ENCODE data around the gene DOHH. TPM values are rescaled to one million over a fixed set of nuclear protein-coding genes. Genes with fewer than 3 reads are reported as not detected.

The DOHH gene
- total RNA-seq, 2 donors from 2014 or later, result 14.1 to 18.4 TPM

DNA sequence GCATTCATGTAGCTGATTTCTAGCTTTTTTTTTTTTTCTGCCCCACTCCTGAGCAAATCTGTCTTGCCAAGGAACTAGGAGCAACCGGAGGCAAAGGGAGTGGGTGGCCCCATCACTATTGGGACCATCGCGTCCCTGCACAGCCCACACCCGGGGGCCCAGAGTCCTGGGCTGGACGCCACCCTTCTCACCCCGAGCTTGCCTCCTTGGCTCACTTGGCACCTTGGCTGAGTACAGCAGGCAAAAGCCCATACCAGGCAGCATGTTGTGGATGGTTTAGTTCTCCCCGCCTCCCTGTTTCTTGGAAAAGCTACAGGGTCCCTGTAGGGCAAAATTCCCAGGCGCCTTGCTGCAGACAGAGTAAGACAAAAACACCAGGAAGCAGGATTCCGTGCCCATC is 33.8 kb downstream of the DOHH start:
- H3K27ac ChIP-seq, result peak overlapping the region; percentile 62 to 78
- H3K4me3 ChIP-seq, result no peak overlapping the region
- no peak for DNase-seq (ENCODE audit: low spot score)

GRCh38 chr19:3465552-3465951 is 34.9 kb downstream of the DOHH start:
- H3K36me3 ChIP-seq, result peaks cover 30% of the 10 kb centered on the region
- DNase-seq (ENCODE audit: low spot score), result no peak
- H3K4me3 ChIP-seq, result no peak overlapping the region
- H3K9me3 ChIP-seq, result no peaks in the 10 kb centered on the region
- H3K27me3 ChIP-seq, result no peaks in the 10 kb centered on the region
- H3K27ac ChIP-seq, result peak overlapping the region; percentile 62 to 78
- peaks cover 0 to 52% of the 10 kb centered on the region in 2 donors for H3K4me1 ChIP-seq
- TF ChIP-seq, protein P1, sequence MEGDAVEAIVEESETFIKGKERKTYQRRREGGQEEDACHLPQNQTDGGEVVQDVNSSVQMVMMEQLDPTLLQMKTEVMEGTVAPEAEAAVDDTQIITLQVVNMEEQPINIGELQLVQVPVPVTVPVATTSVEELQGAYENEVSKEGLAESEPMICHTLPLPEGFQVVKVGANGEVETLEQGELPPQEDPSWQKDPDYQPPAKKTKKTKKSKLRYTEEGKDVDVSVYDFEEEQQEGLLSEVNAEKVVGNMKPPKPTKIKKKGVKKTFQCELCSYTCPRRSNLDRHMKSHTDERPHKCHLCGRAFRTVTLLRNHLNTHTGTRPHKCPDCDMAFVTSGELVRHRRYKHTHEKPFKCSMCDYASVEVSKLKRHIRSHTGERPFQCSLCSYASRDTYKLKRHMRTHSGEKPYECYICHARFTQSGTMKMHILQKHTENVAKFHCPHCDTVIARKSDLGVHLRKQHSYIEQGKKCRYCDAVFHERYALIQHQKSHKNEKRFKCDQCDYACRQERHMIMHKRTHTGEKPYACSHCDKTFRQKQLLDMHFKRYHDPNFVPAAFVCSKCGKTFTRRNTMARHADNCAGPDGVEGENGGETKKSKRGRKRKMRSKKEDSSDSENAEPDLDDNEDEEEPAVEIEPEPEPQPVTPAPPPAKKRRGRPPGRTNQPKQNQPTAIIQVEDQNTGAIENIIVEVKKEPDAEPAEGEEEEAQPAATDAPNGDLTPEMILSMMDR (IDR thresholded peaks at IDR 0.05), result no peak

More for the DNA sequence above, 33.8 kb downstream of the DOHH start:
- Histone ChIP-seq H3K36me3 (peaks cover 26% of the 10 kb centered on the region), H3K9me3 (no peaks in the 10 kb centered on the region), H3K27me3 (no peaks in the 10 kb centered on the region), H3K4me1 (peaks cover 0 to 49% of the 10 kb centered on the region in 2 donors)
- TF ChIP-seq, protein P1 (IDR thresholded peaks at IDR 0.05), result no peak

DNA sequence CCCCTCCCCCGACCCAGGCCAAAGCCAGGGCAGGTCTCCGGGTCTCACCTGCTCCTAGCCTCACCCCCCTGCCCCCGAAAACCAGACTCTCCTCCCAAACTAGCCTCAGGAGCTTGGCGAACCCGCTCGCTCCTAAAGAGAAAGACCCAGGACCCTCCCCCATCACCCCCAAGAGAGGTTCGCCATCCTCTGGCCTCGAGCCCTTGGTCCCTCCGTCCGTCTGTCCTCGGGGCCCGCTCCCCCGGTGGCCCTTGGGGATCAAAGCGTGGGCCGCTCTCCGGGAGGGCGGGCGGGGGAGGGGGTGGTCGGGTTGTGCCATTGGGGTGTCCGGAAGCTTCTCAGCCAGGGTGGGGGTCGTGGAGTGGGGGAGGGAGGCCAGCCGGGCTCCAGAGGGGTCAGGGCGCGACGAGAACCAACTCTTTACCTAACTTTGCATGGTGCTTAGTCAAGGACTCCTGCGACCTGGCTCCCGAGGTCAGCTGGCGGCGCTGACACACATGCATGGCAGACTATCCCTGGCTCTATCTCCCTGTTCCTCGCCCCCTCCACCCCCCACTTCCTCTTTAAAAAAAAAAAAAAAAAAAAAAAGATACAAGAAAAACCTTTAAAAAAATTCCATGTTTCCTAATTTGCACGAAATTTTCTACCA is 35.8 kb downstream of the DOHH start:
- Histone ChIP-seq H3K4me1 (peaks cover 0 to 60% of the 10 kb centered on the region in 2 donors), H3K9me3 (no peaks in the 10 kb centered on the region), H3K27me3 (no peaks in the 10 kb centered on the region), H3K36me3 (peaks cover 31% of the 10 kb centered on the region), H3K4me3 (no peak overlapping the region), H3K27ac (peak overlapping the region; percentile 70 to 71)
- TF ChIP-seq, protein P1 (IDR thresholded peaks at IDR 0.05), result no peak
- no peak for DNase-seq (ENCODE audit: low spot score)

DNA sequence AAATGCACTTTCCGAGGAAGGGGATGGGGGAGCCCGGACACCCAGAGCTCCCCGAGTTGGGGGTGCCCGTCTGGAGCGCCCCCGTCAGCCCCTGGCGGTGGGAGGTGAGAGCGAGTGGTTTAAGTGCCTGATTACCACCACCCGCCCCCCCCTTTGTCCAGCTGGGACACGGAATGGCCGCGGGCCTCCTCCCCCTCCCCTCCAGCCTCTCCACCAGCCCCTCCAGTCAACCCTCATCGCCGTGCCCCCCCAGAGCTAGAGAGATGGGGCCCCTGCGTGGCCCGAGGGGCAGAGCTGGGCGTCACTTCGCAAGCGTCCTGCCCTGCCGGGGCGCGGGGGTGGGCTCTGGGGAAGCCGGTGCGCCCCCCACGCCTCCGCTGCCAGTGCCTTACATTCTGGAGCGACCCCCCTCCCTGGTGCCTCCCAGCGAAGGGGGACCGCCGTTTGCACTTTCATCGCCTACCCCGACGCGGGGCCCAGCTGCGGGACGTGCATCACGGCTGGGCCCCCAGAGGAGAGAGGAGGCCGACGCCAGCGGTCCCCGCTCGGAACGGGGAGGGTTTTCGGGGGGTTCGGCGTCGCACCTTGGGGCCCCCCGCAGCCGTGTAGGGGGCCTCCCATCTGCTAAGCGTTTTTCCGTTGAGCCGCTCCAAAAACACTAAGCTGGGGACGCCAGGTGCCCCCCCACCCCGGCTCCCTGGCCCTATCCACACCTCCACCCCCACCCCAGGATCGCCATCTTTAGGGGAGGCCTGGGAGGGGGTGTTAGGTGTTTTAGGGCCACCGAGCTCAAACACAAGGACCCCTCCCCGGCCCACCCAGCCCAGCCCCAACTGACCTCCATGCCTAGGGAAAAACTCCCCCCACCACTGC is 36.5 kb downstream of the DOHH start:
- Histone ChIP-seq H3K4me3 (no peak overlapping the region), H3K9me3 (no peaks in the 10 kb centered on the region), H3K36me3 (peaks cover 31% of the 10 kb centered on the region), H3K27me3 (no peaks in the 10 kb centered on the region), H3K27ac (peak overlapping the region; percentile 70 to 71), H3K4me1 (peaks cover 0 to 68% of the 10 kb centered on the region in 2 donors)
- TF ChIP-seq, protein P1 (IDR thresholded peaks at IDR 0.05), result no peak
- no peak for DNase-seq (ENCODE audit: low spot score)

DNA sequence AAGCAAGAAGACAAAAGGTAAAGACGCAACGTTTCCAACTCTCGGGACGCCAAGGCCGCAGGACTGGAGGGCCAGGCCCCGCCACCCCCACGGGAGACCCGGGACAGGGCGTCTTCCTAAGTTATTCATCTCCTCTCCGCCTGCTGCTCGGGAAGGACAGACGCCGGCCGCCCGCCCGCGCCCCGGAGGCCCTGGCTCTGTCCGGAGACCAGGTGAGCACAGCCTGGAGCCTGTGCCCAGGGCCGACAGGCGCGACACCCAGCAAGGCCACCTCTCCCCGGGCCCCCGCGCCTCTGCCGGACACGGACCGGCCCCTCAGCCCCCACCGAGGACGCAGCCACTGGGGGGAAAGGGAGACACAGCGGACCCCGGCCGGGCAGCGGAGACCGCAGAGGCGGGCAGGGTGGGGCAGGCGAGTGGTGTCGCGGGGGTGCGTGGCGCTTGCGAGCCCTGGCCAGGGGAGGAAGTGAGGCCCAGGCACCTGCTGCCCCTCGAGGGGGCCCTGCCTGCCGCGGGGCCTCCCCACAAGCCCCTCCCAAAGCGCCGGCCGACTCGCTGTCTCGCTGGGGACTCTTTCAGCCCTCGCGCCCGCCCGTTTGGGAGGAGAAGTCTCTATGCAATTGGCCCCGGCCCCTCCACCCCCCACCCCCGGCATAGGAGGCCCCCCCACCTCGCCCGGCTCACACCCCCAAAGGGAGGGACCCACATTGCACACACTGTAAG is 37.3 kb downstream of the DOHH start:
- H3K27me3 ChIP-seq, result no peaks in the 10 kb centered on the region
- peak overlapping the region; percentile 16 to 70 for H3K27ac ChIP-seq
- TF ChIP-seq, protein P1 (IDR thresholded peaks at IDR 0.05), result no peak
- no peak overlapping the region for H3K4me3 ChIP-seq
- DNase-seq (ENCODE audit: low spot score), result no peak
- H3K9me3 ChIP-seq, result no peaks in the 10 kb centered on the region
- H3K36me3 ChIP-seq, result peaks cover 31% of the 10 kb centered on the region
- H3K4me1 ChIP-seq, result peaks cover 0 to 68% of the 10 kb centered on the region in 2 donors

Measured in right atrium auricular region (tissue), 2 donors.